CD14-positive monocyte (primary cell): ENCODE measurements around the gene CNTRL. TPM values are rescaled to one million over a fixed set of nuclear protein-coding genes. Genes with fewer than 3 reads are reported as not detected.
"Not testable (repeated sequence)": the region's sequence is repeated elsewhere in the genome, so short reads cannot be mapped to it uniquely, and the experiment has no call there.

Experiments
- DNase-seq, 3 donors: peaks; one replicate each; pipeline ENCODE4 v3.0.0-alpha.2; 2011 to 2022
- H2AFZ ChIP-seq: 2 replicates; pipeline ENCODE4 v1.6.0; 2012; ENCODE audit warnings: mild to moderate bottlenecking, low read depth, low read length, inconsistent platforms; ENCODE audit not compliant: insufficient read depth, poor library complexity, severe bottlenecking
- H3K27ac ChIP-seq, 2 donors: 1 replicate in 1 of 2; 2 replicates in 1 of 2; pipeline ENCODE4 v1.5.1; 2012 to 2013; ENCODE audit warnings: low read length in 2 of 2, control low read depth in 1 of 2, inconsistent platforms in 1 of 2, low read depth in 1 of 2, mild to moderate bottlenecking in 1 of 2
- H3K27me3 ChIP-seq, 2 donors: one replicate each; pipeline versions ENCODE4 v1.6.0 to v1.6.1; 2011 to 2013; ENCODE audit warnings: low read length in 2 of 2; ENCODE audit not compliant: control insufficient read depth in 2 of 2, insufficient read depth in 2 of 2
- H3K36me3 ChIP-seq, 2 donors: replicated peaks in 1 of 2; 1 replicate in 1 of 2; 2 replicates in 1 of 2; pipeline versions ENCODE4 v1.5.1 to v1.6.1; 2012 to 2013; ENCODE audit warnings: low read length in 2 of 2, control low read depth in 1 of 2, inconsistent platforms in 1 of 2, mild to moderate bottlenecking in 1 of 2; ENCODE audit not compliant: insufficient read depth in 2 of 2, control insufficient read depth in 1 of 2
- H3K4me1 ChIP-seq, 2 donors: 1 replicate in 1 of 2; 2 replicates in 1 of 2; pipeline versions ENCODE4 v1.5.1 to v1.6.1; 2012 to 2013; ENCODE audit warnings: low read length in 2 of 2, control low read depth in 1 of 2, inconsistent platforms in 1 of 2, mild to moderate bottlenecking in 1 of 2, moderate library complexity in 1 of 2; ENCODE audit not compliant: insufficient read depth in 2 of 2, control insufficient read depth in 1 of 2
- H3K4me2 ChIP-seq: replicated peaks from 2 replicates; pipeline ENCODE3; 2012; ENCODE audit warnings: low read length, moderate library complexity, mild to moderate bottlenecking; ENCODE audit not compliant: poor library complexity, severe bottlenecking; ENCODE audit errors: extremely low read depth
- H3K4me3 ChIP-seq, 3 experiments: fragments of 200-600 bp in 1 of 3; sonication (generic) in 1 of 3; replicated peaks in 1 of 3; 1 replicate in 2 of 3; 2 replicates in 1 of 3; pipeline ENCODE4 v1.5.1; 2011 to 2013; ENCODE audit warnings: low read length in 3 of 3, mild to moderate bottlenecking in 3 of 3, control low read depth in 2 of 3, low read depth in 2 of 3, inconsistent platforms in 1 of 3, moderate library complexity in 1 of 3
- H3K79me2 ChIP-seq: 2 replicates; pipeline ENCODE4 v1.6.0; 2012; ENCODE audit warnings: mild to moderate bottlenecking, control low read depth, inconsistent platforms, low read length, moderate library complexity; ENCODE audit not compliant: insufficient read depth
- H3K9ac ChIP-seq: 2 replicates; pipeline ENCODE4 v1.6.0; 2017; ENCODE audit warnings: low read length, mild to moderate bottlenecking; ENCODE audit not compliant: insufficient read depth, poor library complexity, severe bottlenecking
- H3K9me3 ChIP-seq, 2 donors: replicated peaks in 1 of 2; 1 replicate in 1 of 2; 2 replicates in 1 of 2; pipeline versions ENCODE4 v1.5.1 to v1.6.1; 2012 to 2013; ENCODE audit warnings: low read length in 2 of 2, control low read depth in 1 of 2; ENCODE audit not compliant: control insufficient read depth in 1 of 2, insufficient read depth in 1 of 2
- H4K20me1 ChIP-seq: 2 replicates; pipeline ENCODE4 v1.6.0; 2012; ENCODE audit warnings: mild to moderate bottlenecking, low read length, control low read depth, moderate library complexity; ENCODE audit not compliant: insufficient read depth
- H3K27ac Mint-ChIP-seq, 7 donors: one replicate each; pipeline ENCODE4 v1.8.0; 2020; ENCODE audit warnings: mild to moderate bottlenecking in 7 of 7, mixed read lengths in 7 of 7, moderate library complexity in 6 of 7, inconsistent platforms in 2 of 7
- H3K27me3 Mint-ChIP-seq, 3 donors: one replicate each; pipeline ENCODE4 v1.8.0; 2021 to 2022; ENCODE audit warnings: low read depth in 3 of 3, mild to moderate bottlenecking in 3 of 3, mixed read lengths in 3 of 3, moderate library complexity in 3 of 3, inconsistent platforms in 1 of 3
- H3K36me3 Mint-ChIP-seq, 2 donors: one replicate each; pipeline ENCODE4 v1.8.0; 2020; ENCODE audit warnings: mixed read lengths in 2 of 2, inconsistent platforms in 1 of 2, mild to moderate bottlenecking in 1 of 2
- H3K4me1 Mint-ChIP-seq: one replicate; pipeline ENCODE4 v1.8.0; 2020; ENCODE audit warnings: mild to moderate bottlenecking, mixed read lengths
- H3K4me3 Mint-ChIP-seq, 2 donors: one replicate each; pipeline ENCODE4 v1.8.0; 2020; ENCODE audit warnings: mild to moderate bottlenecking in 2 of 2, mixed read lengths in 2 of 2, moderate library complexity in 1 of 2
- H3K9me3 Mint-ChIP-seq, 7 donors: one replicate each; pipeline ENCODE4 v1.8.0; 2020 to 2022; ENCODE audit warnings: mixed read lengths in 7 of 7, mild to moderate bottlenecking in 6 of 7, moderate library complexity in 6 of 7, inconsistent platforms in 2 of 7
- CTCF ChIP-seq: fragments of 200-600 bp; IDR thresholded peaks from one replicate; pipeline ENCODE4 v1.8.0; 2022; ENCODE audit warnings: antibody characterized with exemption, mild to moderate bottlenecking
- WGBS: methylation state at CpG from one replicate; pipeline ENCODE4 v1.1.5; 2013; ENCODE audit warnings: missing lambda C conversion rate; ENCODE audit not compliant: insufficient coverage; 5-methylcytosine and 5-hydroxymethylcytosine counted together
- intact Hi-C, 2 donors: fragments of 100-400 bp; cut with micrococcal nuclease; formaldehyde crosslinking; loops; one replicate each; pipeline versions ENCODE4 v1.15.0 to v1.15.1; 2023
- polyA plus RNA-seq, 3 donors: library from polyadenylated mRNA; depleted of rRNA in 1 of 3; unstranded in 2 of 3; stranded (reverse) in 1 of 3; fragments of 300-500 nt in 2 of 3; fragments of >200 nt in 1 of 3; fragmentation: Illumina TruSeq in 2 of 3; gene quantifications; 1 replicate in 2 of 3; 2 replicates in 1 of 3; pipeline ENCODE4 v1.2.3, GENCODE V29; 2012 to 2021

CNTRL gene
- polyA plus RNA-seq, 3 donors = 3.9 to 26.8 (median 4.8) TPM

- H3K4me3 ChIP-seq = no peak overlapping the region
- H2AFZ ChIP-seq = no peak overlapping the region
- no peak for TF ChIP-seq CTCF
- H4K20me1 ChIP-seq = peaks cover 70% of the 10 kb centered on the region
- peak overlapping the region in 1 of 2 donors; percentile 26 for H3K27ac ChIP-seq
- Mint-ChIP-seq H3K27ac (peak overlapping the region in 2 of 7 donors; percentile 4 to 36), H3K27me3 (no peaks in the 10 kb centered on the region), H3K9me3 (no peaks in the 10 kb centered on the region), H3K4me3 (no peak overlapping the region), H3K36me3 (peaks cover 80 to 85% of the 10 kb centered on the region in 2 donors), H3K4me1 (peaks cover 8% of the 10 kb centered on the region)
- H3K4me1 ChIP-seq = peaks cover 0 to 6% of the 10 kb centered on the region in 2 donors
- no peaks in the 10 kb centered on the region for H3K9me3 ChIP-seq
- no peak overlapping the region for H3K9ac ChIP-seq
- intact Hi-C loops = no loop called here
- peaks cover 36% of the 10 kb centered on the region for H3K79me2 ChIP-seq
- 100% methylated on average over 3 of the region's 6 CpGs for WGBS
- DNase-seq = no peak
- H3K36me3 ChIP-seq = peaks cover 76 to 96% of the 10 kb centered on the region in 2 donors
- H3K4me2 ChIP-seq = no peak overlapping the region
- H3K27me3 ChIP-seq = no peaks in the 10 kb centered on the region
These were observed 104.1 kb downstream of the CNTRL start for GRCh38 chr9:121178676-121179372.

DNA sequence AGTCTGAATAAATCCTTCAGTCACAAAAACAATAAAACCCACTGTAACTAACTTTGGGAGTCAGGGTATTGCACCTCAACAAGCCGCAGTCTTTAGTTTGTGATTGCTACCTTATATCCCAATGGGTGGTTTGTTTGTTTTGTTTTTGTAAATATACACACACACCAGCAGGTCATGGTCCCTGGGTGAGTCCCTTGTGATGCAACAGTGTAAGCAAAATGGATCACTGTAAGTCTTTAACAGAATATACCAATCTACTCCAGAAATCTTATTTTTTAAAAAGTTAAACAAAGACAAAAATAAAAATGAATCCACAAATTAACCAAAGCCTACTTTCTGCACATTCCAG is 104.6 kb downstream of the CNTRL start:
- H3K27ac Mint-ChIP-seq, H3K4me3 Mint-ChIP-seq, H3K9me3 ChIP-seq, H2AFZ ChIP-seq, H3K4me1 ChIP-seq, DNase-seq, H3K4me3 ChIP-seq, intact Hi-C loops, H3K9ac ChIP-seq, H3K27me3 Mint-ChIP-seq, H3K27ac ChIP-seq, H3K9me3 Mint-ChIP-seq, H3K4me2 ChIP-seq, H3K27me3 ChIP-seq: not testable (repeated sequence)
- peaks cover 42% of the 10 kb centered on the region for H3K79me2 ChIP-seq
- Mint-ChIP-seq H3K36me3 (peaks cover 77 to 82% of the 10 kb centered on the region in 2 donors), H3K4me1 (peaks cover 12% of the 10 kb centered on the region)
- H4K20me1 ChIP-seq = peaks cover 75% of the 10 kb centered on the region
- no CpG with 5 or more reads among the region's 1 CpG for WGBS
- peaks cover 75 to 96% of the 10 kb centered on the region in 2 donors for H3K36me3 ChIP-seq
